ENCODE data around the gene XPNPEP2.

Gene XPNPEP2

DNA sequence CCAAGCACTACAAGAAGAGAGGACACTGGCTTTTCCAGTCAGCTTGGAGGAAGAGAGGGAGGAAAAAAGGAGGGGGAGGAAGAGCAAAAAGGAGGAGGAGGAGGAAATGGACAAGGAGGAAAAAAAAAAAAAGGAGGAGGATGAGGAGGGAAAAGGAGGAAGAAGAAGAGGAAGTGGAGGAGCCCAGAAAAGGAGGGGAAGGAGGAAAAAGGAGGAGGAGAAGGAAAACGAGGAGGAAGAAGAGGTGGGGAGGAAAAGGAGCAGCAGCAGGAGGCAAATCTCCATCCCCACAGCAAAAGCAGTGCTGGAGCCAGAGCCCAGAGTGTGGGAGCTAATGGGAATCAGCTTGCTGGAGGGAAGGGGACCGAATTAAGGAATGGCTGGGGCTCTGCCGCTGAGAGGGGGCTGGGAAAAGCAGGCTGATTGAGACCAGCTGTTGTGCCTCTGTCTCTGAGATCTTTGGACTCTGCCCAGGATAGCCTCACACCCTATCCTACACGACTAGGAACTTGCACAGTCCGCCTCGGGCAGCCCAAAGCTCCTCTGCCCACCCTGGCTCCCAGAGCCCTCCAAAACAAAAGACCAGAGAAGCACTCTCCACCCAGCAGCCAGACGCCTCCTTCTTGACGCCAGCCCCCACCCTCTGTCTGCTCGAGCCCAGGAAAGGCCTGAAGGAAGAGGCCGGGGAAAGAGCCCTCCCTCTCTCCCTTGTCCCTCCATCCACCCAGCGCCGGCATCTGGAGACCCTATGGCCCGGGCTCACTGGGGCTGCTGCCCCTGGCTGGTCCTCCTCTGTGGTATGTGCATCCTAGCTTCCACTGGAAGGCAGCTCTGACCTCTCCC, at the start of gene XPNPEP2:
Gene XPNPEP2, plus strand, starts transcription at position 514 of the 843 bp plus-strand sequence. Its CDS starts 235 bp downstream, at position 749.
- no peak for DNase-seq (ENCODE audit: low spot score)

GRCh38 chrX:129689796-129690195, 49.0 kb upstream of the XPNPEP2 start:
- no peak for DNase-seq (ENCODE audit: low spot score)

DNA sequence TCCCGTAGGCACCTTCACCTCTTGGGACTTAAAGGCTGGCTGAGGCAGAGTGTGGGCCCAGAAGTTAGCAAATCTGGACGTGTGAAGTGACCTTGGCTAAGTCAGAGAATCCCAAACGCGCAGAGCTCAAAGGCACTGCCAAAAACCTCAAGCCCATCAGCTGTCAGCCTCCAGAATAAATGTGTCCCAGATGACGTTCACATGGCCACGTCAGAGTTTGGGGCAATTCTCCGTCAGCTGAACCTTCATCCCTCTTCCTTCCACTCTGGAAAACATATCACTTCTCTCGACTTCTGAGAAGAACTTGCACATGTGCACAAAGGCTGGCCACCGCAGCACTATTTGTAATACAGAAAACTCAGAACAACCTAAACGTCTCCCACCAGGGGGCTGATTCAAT, 48.3 kb upstream of the XPNPEP2 start:
- DNase-seq (ENCODE audit: low spot score) = no peak

DNA sequence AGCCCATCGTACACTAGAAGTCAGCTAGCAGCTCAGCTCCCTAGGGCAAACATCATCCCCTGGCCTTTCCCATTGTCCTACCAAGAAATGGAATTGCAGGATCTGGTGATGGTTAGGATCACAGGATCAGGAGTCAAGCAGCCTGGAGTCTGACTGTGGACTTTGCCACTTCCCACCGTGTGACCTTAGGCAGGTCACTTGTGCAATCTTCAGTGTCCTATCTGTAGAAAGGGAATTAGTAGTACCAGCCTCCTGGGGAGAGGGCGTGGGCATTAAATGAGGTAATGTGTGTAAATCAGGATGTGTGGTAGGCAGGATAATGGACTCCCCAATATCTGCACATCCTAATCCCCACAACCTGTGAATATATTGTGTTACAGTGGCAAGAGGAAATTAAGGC, 45.4 kb upstream of the XPNPEP2 start:
- no peak for DNase-seq (ENCODE audit: low spot score)

- no peak for DNase-seq (ENCODE audit: low spot score)
These were observed 44.0 kb upstream of the XPNPEP2 start for GRCh38 chrX:129694805-129695204.

DNA sequence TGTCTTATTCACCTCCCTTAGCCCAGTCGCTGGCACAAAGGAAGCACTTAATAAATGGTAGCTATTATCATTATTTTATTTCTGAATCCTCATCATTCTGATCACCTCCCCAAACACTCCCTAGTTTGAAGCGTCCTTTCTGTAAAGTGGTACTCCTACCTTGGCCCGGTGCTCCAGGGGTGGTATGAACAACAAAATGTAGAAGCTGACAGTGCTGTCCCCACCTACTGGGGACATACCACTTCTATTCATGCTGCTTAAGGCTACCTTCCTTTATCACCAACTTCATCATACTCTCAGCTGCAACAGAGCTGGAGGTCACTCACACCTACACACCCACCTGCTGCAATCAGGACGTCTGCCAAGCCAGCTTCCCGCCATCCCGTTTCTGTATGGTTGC, 43.2 kb upstream of the XPNPEP2 start:
- DNase-seq (ENCODE audit: low spot score) = no peak

DNA sequence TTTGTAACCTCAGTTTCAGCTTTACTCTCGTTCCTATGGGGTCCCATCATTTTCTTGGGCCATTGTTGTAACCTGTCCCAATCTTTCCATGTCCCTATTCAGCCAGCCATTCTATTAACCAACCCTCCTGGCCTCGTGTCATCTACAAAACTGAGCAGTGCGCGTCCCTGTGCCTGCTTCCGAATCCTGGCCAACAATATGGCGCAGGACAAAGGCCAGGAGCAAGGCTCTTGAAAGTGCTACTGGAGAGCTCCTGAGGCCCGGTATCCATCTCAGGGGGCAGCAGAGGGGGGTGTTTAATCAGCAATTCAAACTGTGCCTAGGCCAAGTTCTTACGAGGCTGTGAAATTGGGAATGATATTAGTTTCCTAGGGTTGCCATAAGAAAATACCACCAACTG, 42.8 kb upstream of the XPNPEP2 start:
- DNase-seq (ENCODE audit: low spot score) = no peak

DNA sequence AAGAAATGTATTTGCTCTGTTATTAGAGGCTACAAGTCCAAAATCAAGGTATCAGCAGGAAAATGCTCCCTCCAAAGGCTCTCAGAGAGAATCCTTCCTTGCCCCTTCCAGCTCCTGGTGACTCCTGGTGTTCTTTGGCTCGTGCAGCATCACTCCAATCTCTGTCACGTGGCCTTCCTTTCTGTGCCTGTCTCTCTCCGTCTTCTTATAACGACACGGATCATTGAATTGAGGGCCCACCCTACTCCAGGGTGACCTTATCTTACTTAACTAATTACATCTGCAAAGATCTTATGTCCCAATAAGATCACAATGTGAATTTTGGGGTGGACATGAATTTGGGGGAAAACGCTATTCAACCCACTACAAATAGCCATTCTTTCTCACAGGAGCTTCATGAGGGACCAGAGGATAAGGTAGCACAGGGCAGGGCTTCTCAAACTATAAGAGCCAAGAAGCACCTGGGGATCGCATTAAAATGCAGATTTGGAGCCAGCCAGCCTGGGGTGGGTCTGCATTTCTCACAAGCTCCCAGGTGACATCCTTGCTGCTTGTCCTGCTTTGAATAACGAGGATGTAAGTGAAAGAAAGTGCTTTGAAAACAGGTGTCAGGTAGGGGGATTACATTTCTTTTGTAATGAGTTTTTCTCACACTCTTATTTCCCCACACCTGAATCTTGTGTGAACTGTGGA, 42.2 kb upstream of the XPNPEP2 start:
- DNase-seq (ENCODE audit: low spot score) = no peak

DNA sequence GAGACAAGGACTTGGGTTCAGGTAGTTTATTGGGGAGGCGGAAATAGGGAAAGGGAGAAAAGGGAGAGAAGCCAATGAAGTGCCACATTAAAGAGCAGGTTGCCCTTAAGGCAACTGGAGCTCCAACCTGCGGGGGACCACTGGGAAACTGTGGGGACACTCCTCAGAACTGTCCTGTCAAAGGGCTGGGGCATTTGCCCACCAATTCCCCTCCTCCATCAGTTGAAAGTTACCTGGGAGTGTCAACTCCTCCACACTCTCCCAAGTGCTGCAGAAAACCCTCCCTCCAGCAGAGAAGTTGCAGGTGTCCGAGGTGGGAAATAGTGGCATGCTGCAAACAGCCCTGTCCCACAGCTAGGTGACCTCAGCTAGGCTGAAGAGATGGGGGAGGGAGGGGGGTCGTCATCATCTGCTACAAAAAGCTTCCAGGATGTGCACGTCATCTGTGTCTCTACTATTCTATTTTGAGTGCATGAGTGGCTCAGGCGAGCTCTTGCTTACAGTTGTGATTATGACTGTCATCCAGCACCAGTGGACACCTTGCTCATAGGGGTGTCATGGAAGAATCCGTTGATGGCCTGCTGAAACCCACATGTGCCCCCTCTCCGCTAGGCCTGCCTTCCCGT, 41.5 kb upstream of the XPNPEP2 start:
- DNase-seq (ENCODE audit: low spot score) = no peak

DNA sequence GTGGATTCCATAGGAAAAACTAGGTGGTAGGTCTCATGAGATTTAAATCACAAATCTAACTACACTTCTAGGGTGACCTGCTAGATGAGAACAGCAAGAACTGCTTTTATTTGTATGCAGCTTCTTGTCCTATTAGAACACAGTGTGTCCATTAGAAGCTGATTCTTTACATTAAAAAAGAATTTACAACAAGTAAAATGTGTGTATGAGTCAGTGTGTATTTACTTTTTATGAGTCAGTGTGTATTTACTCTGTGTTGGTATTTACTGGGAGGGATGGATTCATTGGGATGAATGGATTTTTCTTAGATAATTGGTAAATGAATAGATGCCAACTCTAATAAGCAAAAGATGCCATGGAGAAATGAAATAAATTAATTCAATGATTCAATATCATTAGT, 40.6 kb upstream of the XPNPEP2 start:
- no peak for DNase-seq (ENCODE audit: low spot score)

- DNase-seq (ENCODE audit: low spot score) = no peak
These were observed 38.2 kb upstream of the XPNPEP2 start for GRCh38 chrX:129700536-129700935.

DNA sequence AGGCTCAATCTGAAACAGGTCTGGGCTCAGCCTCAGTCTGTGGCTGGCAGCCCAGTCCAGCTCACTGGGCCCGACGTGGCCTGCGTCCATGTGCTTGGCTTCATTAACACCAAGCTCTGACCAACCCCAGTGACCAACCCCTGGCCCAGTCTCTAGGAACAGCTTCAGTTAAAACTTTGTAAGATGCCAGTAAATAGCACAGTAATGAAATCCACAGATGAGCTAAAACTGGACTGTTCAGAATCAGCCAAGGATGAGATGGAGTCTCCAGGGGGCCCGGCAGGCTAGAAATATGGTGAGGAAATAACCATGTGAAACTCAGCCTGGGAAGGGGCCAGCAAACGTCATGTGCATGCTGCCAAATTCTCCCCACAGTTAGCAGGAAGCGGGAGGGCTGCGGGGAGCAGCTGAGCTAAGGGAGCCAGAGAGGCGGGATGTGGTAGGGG, 37.1 kb upstream of the XPNPEP2 start:
- no peak for DNase-seq (ENCODE audit: low spot score)

DNA sequence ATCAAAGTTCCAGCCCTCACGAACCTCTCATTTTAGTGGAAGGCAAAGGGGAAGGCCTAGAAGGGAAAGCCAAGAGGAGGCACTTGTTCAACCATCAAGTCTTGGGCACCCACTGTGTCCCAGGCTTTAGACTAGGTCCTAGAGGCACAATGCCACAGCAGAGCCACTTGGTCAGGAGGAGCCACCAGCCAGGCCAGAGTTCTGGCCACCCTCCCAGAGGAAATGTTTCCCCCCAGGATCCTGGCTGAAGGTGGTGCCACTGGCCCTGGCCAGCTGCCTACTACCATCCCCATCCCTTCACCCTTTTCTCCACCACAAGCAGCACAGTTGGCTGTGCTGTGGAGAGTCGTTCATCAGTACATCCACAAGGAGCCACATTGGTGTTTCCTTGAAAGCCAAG, 34.3 kb upstream of the XPNPEP2 start:
- DNase-seq (ENCODE audit: low spot score) = no peak

DNA sequence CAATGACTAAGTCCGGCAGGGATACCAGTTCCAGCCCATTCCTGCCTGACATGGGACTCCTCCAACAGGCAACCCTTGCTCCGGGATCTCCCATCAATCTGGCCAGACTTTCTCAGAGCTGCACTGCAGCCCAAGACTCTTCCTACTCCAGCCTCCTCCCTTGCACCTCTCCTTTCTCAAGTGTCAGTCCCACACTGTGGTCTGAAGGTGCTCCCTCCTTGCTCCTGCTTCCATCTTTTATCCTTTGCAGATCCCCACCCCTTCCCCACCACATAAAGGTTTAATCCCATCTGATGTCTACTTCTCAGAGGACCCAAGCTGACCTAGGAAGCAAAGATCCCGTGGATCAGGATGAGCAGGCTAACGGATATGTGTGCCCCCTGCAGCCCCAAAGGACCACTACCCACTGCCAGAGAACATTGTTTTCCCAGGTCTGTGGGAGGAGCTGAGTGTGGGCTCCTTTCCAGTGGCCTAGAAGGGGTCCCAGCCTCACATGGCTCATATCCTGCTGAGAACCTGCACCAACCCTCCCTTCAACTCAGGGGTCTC, 33.3 kb upstream of the XPNPEP2 start:
- no peak for DNase-seq (ENCODE audit: low spot score)

- no peak for DNase-seq (ENCODE audit: low spot score)
These were observed 32.8 kb upstream of the XPNPEP2 start for GRCh38 chrX:129705988-129706387.

DNA sequence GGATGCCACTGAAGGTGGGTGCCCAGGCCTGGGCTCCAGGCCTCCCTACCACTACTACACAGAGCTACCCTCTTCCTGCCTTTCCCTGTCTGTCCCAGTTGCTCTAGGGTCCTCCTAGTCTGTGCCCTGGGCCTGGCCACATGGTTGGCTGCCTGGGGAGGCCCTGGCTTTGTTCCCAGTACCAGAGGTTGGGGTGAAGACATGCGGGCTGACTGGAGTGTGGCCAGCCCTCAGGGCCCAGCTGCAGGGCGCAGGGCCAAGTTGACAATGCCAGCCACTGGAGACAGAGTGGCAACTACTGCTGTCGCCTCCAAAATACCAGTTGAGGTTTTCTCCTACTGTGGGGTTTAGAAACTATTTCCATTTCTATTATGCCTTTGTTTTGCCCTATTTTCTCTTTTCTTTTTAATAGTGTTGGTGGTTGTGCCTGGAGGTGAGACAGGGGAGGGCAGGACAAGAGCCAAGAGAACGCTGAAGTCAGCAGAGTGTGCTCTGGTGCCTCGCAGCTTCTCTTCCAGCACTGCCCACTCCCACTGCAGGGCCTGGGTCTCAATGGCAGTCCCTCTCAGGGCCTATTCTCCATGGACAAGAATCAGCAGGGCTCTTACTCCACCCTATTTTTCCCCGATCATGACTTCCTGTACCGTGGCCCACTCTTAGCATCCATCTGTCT, 32.2 kb upstream of the XPNPEP2 start:
- no peak for DNase-seq (ENCODE audit: low spot score)

- no peak for DNase-seq (ENCODE audit: low spot score)
These were observed 24.2 kb upstream of the XPNPEP2 start for GRCh38 chrX:129714581-129714980.

DNA sequence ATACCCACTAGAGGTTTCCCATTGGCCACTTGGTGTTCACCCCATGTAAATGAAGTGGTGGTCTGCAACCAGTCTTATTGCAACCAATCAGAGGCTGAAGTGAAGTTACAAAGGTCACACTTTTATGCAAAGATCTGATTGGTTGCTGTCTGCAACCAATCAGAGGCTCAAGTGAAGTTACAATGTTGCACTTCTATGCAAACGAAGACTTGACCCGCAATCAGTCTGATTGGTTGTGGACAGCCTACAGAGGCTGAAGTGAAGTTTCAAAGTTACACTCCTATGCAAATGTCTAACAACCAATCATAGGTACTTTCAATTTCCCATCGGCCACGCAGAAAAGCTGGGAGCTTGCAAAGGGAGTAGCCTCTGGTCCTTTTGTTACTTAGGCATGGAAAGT, 22.3 kb upstream of the XPNPEP2 start:
- no peak for DNase-seq (ENCODE audit: low spot score)

DNA sequence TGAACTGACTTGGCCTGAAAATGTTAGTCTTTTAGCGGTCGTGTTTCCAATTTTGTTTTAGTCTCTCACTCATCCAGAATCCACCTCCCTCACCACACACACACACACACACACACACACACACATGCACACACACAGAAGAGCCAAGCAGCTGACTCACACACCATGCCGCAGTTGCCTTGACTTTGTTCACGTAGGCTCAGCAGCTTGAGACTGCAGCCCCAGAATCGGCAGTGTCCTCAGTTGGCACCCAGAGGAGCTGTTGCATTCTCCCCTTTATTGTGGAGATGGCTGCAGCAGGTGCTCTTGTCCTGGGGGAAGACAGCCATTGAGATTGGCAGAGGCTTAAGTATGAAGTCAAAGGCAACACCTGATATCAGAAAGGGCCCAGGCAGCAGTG, 20.9 kb upstream of the XPNPEP2 start:
- no peak for DNase-seq (ENCODE audit: low spot score)

GRCh38 chrX:129718676-129719075, 20.1 kb upstream of the XPNPEP2 start:
- no peak for DNase-seq (ENCODE audit: low spot score)

- no peak for DNase-seq (ENCODE audit: low spot score)
These were observed 19.5 kb upstream of the XPNPEP2 start for GRCh38 chrX:129719268-129719667.

DNA sequence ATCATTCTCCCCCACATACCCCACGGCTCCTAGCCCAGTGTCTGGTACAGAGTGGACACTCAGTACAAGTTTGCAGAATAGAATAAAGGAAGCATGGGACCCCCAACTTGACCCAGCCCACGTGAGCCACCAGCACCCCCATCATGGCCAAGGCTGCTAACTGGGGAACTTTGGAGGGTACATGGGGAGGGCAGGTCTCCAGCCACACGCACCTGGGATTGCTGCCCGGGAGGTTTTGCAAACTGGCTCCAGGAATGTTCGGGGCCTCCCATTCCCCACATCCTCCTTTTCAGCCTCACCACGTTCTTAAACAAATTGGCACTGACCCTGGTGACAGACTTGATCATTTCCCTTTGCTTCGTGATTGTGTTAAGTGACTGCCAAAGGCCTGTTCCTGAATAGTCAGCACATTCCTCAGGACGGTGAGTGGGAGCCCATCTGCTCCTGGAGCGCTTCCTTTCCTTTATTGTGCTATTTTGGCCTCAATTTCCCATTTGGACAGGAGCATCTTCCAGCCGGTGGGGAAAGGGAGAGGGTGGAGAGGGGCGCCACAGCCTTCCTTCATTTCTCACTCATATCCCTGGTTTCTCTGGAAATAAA, 18.7 kb upstream of the XPNPEP2 start:
- no peak for DNase-seq (ENCODE audit: low spot score)
